Measurements from ENCODE around the gene NTM. TPM values are rescaled to one million over a fixed set of nuclear protein-coding genes. Genes with fewer than 3 reads are reported as not detected.
A peak's percentile ranks its signal among the peaks of the same experiment; 100 is the strongest.

Gene NTM
- total and polyA plus RNA-seq, 2 experiments from 2014 or later, result 1.1 to 1.7 TPM

DNA sequence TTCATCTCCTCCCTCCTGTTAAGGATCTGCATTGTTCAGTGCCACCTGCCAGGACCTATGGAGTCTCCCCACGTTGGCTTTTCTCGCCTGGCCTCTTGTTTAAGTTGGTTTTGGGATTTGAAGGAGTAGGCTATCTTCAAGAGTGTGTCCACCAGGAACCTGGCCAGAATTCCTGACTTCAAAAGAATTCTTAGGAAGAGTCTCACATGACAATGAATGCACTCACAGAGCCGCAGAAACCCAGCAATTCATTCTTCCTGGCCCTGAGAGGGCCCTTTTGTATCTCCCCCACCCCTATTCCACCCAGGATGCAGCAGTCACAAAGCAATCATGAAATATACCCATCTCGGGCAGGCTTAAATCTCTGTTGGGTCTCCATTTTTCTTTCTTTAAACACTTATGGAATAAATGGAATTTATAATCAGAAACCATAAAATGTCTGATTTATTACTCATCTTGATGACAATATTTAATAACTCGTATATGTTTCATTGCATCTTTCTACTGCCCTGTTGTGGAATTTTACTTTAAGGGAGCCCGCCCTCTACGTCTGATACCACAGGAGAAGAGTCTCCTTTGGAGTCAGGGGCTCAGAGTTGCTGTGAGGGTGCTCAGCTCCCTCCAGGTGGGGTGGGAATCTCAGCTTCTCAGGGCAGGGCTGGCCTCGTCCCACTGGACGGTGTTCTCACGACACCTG is 507.0 kb downstream of the NTM start:
- peaks cover 8% of the 10 kb centered on the region for H3K27me3 ChIP-seq
- no peak overlapping the region for H3K4me3 ChIP-seq
- no peak for DNase-seq (ENCODE audit: low read depth in 1 of 2, low spot score in 1 of 2)
- H3K36me3 ChIP-seq, result no peaks in the 10 kb centered on the region
- TF ChIP-seq, protein P1, sequence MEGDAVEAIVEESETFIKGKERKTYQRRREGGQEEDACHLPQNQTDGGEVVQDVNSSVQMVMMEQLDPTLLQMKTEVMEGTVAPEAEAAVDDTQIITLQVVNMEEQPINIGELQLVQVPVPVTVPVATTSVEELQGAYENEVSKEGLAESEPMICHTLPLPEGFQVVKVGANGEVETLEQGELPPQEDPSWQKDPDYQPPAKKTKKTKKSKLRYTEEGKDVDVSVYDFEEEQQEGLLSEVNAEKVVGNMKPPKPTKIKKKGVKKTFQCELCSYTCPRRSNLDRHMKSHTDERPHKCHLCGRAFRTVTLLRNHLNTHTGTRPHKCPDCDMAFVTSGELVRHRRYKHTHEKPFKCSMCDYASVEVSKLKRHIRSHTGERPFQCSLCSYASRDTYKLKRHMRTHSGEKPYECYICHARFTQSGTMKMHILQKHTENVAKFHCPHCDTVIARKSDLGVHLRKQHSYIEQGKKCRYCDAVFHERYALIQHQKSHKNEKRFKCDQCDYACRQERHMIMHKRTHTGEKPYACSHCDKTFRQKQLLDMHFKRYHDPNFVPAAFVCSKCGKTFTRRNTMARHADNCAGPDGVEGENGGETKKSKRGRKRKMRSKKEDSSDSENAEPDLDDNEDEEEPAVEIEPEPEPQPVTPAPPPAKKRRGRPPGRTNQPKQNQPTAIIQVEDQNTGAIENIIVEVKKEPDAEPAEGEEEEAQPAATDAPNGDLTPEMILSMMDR (IDR thresholded peaks at IDR 0.05; ENCODE audit: low read depth, low read length), result no peak
- no peaks in the 10 kb centered on the region for H3K9me3 ChIP-seq (ENCODE audit: low read depth)
- H3K4me1 ChIP-seq (ENCODE audit: low read depth), result no peaks in the 10 kb centered on the region
- no peak overlapping the region for H3K27ac ChIP-seq

DNA sequence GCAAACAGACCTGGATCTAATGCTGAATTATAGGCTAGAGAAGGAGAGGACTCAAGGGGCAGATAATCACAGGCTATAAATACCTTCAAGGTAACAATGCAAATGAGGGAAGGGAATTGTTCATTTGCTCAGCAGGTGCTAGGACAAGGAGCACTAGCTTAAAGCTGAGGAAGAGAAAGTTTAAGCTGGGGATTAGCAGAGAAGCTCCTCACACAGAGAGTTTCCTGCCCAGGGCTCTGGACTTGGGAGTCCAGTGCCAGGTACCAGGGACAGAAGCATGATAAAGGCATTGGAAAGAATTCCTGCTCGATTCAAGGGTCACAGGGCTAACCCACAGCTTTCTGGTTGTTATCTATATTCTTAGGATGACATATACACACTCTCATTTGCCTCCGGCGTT is 509.9 kb downstream of the NTM start:
- Histone ChIP-seq H3K36me3 (no peaks in the 10 kb centered on the region), H3K27me3 (peaks cover 4% of the 10 kb centered on the region), H3K4me1 (ENCODE audit: low read depth) (no peaks in the 10 kb centered on the region), H3K9me3 (ENCODE audit: low read depth) (no peaks in the 10 kb centered on the region), H3K4me3 (no peak overlapping the region), H3K27ac (no peak overlapping the region)
- peak in 1 of 2 donors; percentile 19 for DNase-seq (ENCODE audit: low read depth in 1 of 2, low spot score in 1 of 2)
- TF ChIP-seq, protein P1 (IDR thresholded peaks at IDR 0.05; ENCODE audit: low read depth, low read length), result no peak

DNA sequence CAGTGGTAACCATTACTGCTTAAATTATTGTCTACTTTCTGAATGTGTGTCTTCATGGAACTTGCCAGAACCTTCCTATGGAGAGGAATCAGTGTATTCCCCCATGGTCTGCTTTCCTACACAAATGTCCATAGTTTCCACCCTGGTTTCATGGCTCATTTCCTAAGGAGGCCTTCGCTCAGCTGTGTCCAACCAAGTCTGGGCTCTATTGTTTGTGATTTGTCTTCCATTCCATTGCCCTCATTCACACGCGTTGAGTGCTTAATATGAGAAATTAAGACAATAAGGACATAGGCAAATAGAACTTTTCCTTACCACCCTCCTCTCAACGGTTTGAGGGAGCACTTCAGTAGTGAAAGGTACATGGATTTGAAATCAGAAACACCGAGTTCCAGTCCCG is 510.6 kb downstream of the NTM start:
- Histone ChIP-seq H3K27ac (no peak overlapping the region), H3K36me3 (no peaks in the 10 kb centered on the region), H3K9me3 (ENCODE audit: low read depth) (no peaks in the 10 kb centered on the region), H3K4me3 (no peak overlapping the region), H3K4me1 (ENCODE audit: low read depth) (no peaks in the 10 kb centered on the region), H3K27me3 (peaks cover 4% of the 10 kb centered on the region)
- TF ChIP-seq, protein P1 (IDR thresholded peaks at IDR 0.05; ENCODE audit: low read depth, low read length), result no peak
- no peak for DNase-seq (ENCODE audit: low read depth in 1 of 2, low spot score in 1 of 2)

DNA sequence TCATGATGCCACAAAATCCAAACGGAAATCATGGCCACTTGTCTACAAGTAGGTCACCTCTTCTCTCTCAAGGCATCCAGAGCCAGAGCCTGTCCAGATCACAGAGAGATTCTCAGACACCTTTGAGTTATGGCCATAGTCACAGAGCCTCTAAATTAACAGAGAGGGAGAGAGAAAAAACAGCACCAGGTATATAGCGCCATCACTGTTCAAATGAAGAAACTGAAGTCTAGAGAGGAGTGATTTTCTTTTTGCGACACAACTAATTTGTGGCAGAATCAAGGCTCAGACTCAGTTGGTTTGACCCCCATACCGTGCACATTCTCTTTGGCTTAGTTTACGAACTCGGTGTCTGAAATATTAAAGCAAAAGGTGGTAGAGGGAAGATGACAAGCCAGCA is 512.9 kb downstream of the NTM start:
- H3K4me3 ChIP-seq, result no peak overlapping the region
- no peaks in the 10 kb centered on the region for H3K27me3 ChIP-seq
- TF ChIP-seq, protein P1 (IDR thresholded peaks at IDR 0.05; ENCODE audit: low read depth, low read length), result no peak
- H3K36me3 ChIP-seq, result no peaks in the 10 kb centered on the region
- no peak overlapping the region for H3K27ac ChIP-seq
- no peak for DNase-seq (ENCODE audit: low read depth in 1 of 2, low spot score in 1 of 2)
- no peaks in the 10 kb centered on the region for H3K4me1 ChIP-seq (ENCODE audit: low read depth)
- H3K9me3 ChIP-seq (ENCODE audit: low read depth), result no peaks in the 10 kb centered on the region

DNA sequence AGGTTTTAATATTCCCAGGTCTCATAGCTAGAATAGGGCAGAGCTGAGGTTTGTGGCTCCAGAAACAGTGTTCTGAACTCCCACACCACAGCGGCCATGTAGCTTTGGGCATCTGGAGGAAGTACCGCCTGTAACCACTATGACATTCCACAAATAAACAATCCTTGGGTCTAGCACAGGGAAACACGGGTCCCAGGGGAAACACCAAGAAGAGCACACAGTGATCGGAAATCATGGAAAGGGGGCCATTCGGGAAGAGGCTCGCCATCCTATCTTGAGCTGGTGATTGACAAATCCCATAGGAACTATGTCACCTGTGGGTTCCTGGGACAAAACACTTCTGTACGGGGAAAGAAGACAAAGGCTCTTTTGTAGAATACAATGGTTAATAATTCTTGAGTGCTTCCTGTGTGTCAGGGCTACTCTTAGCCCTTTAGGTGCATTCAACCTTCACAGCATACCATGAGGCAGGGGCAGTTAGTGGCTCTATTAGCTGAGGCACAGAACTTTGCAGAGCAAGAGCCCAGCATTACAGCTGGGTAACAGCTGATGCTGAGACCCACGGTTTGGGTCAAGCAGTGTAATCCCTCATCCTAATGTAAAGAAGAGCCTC is 514.2 kb downstream of the NTM start:
- H3K36me3 ChIP-seq, result no peaks in the 10 kb centered on the region
- H3K27me3 ChIP-seq, result no peaks in the 10 kb centered on the region
- no peaks in the 10 kb centered on the region for H3K9me3 ChIP-seq (ENCODE audit: low read depth)
- no peak for DNase-seq (ENCODE audit: low read depth in 1 of 2, low spot score in 1 of 2)
- TF ChIP-seq, protein P1 (IDR thresholded peaks at IDR 0.05; ENCODE audit: low read depth, low read length), result no peak
- H3K4me3 ChIP-seq, result no peak overlapping the region
- no peak overlapping the region for H3K27ac ChIP-seq
- H3K4me1 ChIP-seq (ENCODE audit: low read depth), result peaks cover 2% of the 10 kb centered on the region
